ENCODE measurements around the gene GLIS1.
A peak's percentile ranks its signal among the peaks of the same experiment; 100 is the strongest.

Gene GLIS1

GRCh38 chr1:53588053-53588779, 150.7 kb downstream of the GLIS1 start:
- Mint-ChIP-seq H3K4me1 (peaks cover 52% of the 10 kb centered on the region), H3K27me3 (no peaks in the 10 kb centered on the region), H3K36me3 (ENCODE audit: insufficient read depth) (peaks cover 2% of the 10 kb centered on the region), H3K9me3 (no peaks in the 10 kb centered on the region), H3K27ac (ENCODE audit: low read depth) (no peak overlapping the region), H3K4me3 (no peak overlapping the region)
- DNase-seq (ENCODE audit: low spot score in 2 of 2) = peak in 1 of 2 donors; percentile 3
- ATAC-seq (replicated peaks; ENCODE audit: extremely low read depth, poor library complexity, severe bottlenecking) = no peak

DNA sequence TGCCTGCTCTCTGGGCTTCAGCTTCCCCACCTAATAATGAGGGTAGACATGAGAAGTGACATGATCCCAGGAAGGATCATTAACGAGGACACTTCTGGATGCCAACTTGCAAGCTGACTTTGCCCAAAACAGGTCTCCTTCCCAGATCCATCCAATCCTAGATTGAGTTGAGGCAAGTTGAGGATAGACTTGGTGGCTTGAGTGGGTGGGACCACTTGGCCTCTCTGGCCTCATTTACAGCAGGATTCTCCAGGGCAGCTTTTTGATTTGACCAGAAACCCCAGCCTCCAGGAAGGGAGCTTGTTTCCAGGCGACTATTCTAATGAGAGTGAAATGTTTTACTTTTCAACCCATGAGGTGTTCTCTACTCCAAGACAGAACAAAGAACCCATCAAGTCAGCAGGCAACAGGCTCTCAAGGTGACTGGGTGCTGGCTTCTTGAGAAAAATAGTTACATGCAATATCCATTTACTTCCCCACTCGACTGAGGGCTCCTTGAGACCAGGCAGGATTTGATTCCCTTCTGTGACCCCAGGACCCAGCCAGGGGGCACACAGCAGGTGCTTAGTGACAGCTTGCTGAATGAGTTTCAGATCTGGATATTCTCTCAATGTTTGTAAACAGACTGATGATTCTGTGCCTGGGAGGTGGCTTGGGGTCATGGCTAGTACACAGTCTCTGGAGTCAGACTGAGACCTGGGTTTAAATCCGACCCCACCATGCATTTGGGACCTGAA, 151.5 kb downstream of the GLIS1 start:
- H3K9me3 Mint-ChIP-seq = no peaks in the 10 kb centered on the region
- ATAC-seq (replicated peaks; ENCODE audit: extremely low read depth, poor library complexity, severe bottlenecking) (no peak), DNase-seq (ENCODE audit: low spot score in 2 of 2) (no peak)
- H3K4me1 Mint-ChIP-seq = peaks cover 54% of the 10 kb centered on the region
- H3K27me3 Mint-ChIP-seq = no peaks in the 10 kb centered on the region
- H3K36me3 Mint-ChIP-seq (ENCODE audit: insufficient read depth) = peaks cover 2% of the 10 kb centered on the region
- H3K4me3 Mint-ChIP-seq = no peak overlapping the region
- H3K27ac Mint-ChIP-seq (ENCODE audit: low read depth) = no peak overlapping the region

DNA sequence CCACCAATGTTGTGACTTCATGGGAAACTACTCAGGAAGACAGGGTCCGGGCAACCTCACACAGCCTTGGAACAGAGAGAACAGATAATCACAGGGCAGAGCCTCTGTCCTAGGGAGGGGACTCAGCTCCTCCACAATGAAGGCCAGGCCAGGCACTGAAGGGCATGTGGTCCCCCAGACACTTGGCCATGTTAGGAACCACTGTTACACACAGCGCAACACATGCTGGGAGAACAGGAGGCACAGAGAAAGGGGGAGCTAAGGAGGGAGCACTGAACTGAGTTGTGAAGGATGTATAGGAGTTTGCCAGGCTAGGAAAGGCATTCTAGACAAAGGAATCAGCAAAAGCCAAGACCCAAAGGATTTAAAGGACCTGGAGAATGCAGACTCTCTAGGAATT, 152.2 kb downstream of the GLIS1 start:
- no peak overlapping the region for H3K4me3 Mint-ChIP-seq
- H3K27ac Mint-ChIP-seq (ENCODE audit: low read depth) = peak overlapping the region; percentile 72
- H3K4me1 Mint-ChIP-seq = peaks cover 57% of the 10 kb centered on the region

GRCh38 chr1:53585565-53585964, 153.4 kb downstream of the GLIS1 start:
- Mint-ChIP-seq H3K27ac (ENCODE audit: low read depth) (peak overlapping the region; percentile 94), H3K4me1 (peaks cover 68% of the 10 kb centered on the region), H3K4me3 (peak overlapping the region; percentile 61), H3K9me3 (no peaks in the 10 kb centered on the region), H3K27me3 (no peaks in the 10 kb centered on the region), H3K36me3 (ENCODE audit: insufficient read depth) (peaks cover 2% of the 10 kb centered on the region)
- DNase-seq (ENCODE audit: low spot score in 2 of 2) (no peak), ATAC-seq (replicated peaks; ENCODE audit: extremely low read depth, poor library complexity, severe bottlenecking) (no peak)

More for the DNA sequence above, 152.2 kb downstream of the GLIS1 start:
- Mint-ChIP-seq H3K9me3 (no peaks in the 10 kb centered on the region), H3K27me3 (no peaks in the 10 kb centered on the region), H3K36me3 (ENCODE audit: insufficient read depth) (peaks cover 2% of the 10 kb centered on the region)
- DNase-seq (ENCODE audit: low spot score in 2 of 2) = no peak
- no peak for ATAC-seq (replicated peaks; ENCODE audit: extremely low read depth, poor library complexity, severe bottlenecking)

DNA sequence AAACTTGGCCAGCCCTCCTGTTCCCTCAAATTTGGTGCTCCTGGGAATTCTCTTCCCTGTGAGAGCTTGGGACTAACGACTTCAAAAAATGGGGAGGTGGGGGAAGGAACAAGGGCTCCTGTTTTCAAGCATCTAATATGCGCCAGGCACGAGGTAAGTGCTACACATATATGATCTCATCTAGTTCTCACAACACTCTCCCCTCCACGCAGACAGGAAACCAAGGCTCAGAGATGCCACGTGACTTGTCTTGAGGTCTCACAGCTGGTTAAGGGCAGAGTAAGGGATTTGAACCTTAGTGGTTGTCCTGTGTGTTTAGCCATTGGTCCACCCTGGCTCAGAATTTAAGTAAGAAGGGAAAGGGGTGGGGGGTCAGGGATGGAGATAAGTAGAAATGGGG, 153.8 kb downstream of the GLIS1 start:
- DNase-seq (ENCODE audit: low spot score in 2 of 2) = peak in 1 of 2 donors; percentile 72
- peak; percentile 86 for ATAC-seq (replicated peaks; ENCODE audit: extremely low read depth, poor library complexity, severe bottlenecking)
- Mint-ChIP-seq H3K27me3 (no peaks in the 10 kb centered on the region), H3K36me3 (ENCODE audit: insufficient read depth) (peaks cover 2% of the 10 kb centered on the region), H3K9me3 (no peaks in the 10 kb centered on the region), H3K4me3 (peak overlapping the region; percentile 61), H3K4me1 (peaks cover 66% of the 10 kb centered on the region), H3K27ac (ENCODE audit: low read depth) (peak overlapping the region; percentile 94)

DNA sequence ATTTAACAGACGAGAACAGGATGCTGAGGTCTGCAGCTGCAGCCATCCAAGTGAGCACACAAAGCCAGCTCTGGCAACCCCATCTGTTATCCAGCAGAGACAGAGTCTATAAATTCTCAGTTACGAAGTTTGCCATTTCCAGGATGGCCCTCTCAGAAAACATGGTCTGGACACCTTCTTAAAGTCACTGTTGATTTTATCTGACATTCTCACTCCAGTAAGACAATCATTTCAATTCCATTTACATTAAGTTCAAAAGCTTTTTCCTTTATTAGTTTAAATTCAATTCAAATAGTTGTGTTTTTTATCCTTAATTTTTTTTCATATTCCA, 154.2 kb downstream of the GLIS1 start:
- H3K4me3 Mint-ChIP-seq = peak overlapping the region; percentile 61
- H3K36me3 Mint-ChIP-seq (ENCODE audit: insufficient read depth) = peaks cover 2% of the 10 kb centered on the region
- H3K9me3 Mint-ChIP-seq = no peaks in the 10 kb centered on the region
- no peak for DNase-seq (ENCODE audit: low spot score in 2 of 2)
- ATAC-seq (replicated peaks; ENCODE audit: extremely low read depth, poor library complexity, severe bottlenecking) = no peak
- no peaks in the 10 kb centered on the region for H3K27me3 Mint-ChIP-seq
- peak overlapping the region; percentile 94 for H3K27ac Mint-ChIP-seq (ENCODE audit: low read depth)
- H3K4me1 Mint-ChIP-seq = peaks cover 63% of the 10 kb centered on the region

- H3K4me3 Mint-ChIP-seq = peak overlapping the region; percentile 61
- peak overlapping the region; percentile 94 for H3K27ac Mint-ChIP-seq (ENCODE audit: low read depth)
- ATAC-seq (replicated peaks; ENCODE audit: extremely low read depth, poor library complexity, severe bottlenecking) = no peak
- H3K27me3 Mint-ChIP-seq = no peaks in the 10 kb centered on the region
- H3K4me1 Mint-ChIP-seq = peaks cover 62% of the 10 kb centered on the region
- DNase-seq (ENCODE audit: low spot score in 2 of 2) = no peak
- H3K36me3 Mint-ChIP-seq (ENCODE audit: insufficient read depth) = peaks cover 2% of the 10 kb centered on the region
- H3K9me3 Mint-ChIP-seq = no peaks in the 10 kb centered on the region
Observed at GRCh38 chr1:53583868-53584776, 154.8 kb downstream of the GLIS1 start.

DNA sequence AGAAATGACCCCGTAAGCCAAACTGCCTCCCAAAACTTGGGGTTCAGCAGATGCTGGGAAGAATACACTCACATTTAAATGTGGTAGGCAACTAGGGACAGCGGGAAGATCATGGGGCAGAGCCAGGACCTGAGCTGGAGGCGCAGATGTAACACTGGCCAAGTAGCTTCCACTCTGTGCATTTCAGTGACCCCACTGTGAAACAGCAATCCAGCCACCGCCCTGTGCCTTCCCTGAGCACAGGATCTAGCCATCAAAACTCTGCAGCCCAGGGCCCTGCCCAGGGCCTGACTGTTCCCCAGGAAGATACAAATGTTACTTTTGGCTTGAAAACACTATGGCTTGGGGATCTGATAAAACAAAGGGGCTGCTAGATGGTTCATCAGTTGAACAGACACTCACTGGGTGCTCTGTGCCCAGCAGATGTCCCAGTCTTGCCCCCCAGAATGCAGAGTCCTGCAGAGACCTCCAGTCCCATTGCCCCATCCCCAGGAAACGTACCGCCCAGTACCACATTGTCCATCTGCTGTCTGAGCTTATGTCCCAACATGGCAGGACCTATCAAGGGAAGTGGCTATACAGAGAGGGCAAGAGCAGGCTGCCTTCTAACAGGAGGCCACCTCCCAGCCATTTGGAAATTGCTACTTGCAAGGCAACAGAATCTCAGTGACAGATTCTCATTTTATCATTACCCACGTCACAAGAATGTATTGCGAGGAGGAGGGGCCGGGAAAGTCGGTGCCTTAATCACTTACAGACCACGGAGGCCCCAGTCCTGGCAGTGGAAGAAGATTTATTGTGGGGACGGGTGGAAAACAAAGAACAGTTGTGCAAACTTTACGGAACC, 155.7 kb downstream of the GLIS1 start:
- Mint-ChIP-seq H3K9me3 (no peaks in the 10 kb centered on the region), H3K4me3 (peak overlapping the region; percentile 46), H3K27ac (ENCODE audit: low read depth) (peak overlapping the region; percentile 4), H3K27me3 (no peaks in the 10 kb centered on the region), H3K4me1 (peaks cover 62% of the 10 kb centered on the region), H3K36me3 (ENCODE audit: insufficient read depth) (peaks cover 2% of the 10 kb centered on the region)
- DNase-seq (ENCODE audit: low spot score in 2 of 2) (no peak), ATAC-seq (replicated peaks; ENCODE audit: extremely low read depth, poor library complexity, severe bottlenecking) (no peak)

DNA sequence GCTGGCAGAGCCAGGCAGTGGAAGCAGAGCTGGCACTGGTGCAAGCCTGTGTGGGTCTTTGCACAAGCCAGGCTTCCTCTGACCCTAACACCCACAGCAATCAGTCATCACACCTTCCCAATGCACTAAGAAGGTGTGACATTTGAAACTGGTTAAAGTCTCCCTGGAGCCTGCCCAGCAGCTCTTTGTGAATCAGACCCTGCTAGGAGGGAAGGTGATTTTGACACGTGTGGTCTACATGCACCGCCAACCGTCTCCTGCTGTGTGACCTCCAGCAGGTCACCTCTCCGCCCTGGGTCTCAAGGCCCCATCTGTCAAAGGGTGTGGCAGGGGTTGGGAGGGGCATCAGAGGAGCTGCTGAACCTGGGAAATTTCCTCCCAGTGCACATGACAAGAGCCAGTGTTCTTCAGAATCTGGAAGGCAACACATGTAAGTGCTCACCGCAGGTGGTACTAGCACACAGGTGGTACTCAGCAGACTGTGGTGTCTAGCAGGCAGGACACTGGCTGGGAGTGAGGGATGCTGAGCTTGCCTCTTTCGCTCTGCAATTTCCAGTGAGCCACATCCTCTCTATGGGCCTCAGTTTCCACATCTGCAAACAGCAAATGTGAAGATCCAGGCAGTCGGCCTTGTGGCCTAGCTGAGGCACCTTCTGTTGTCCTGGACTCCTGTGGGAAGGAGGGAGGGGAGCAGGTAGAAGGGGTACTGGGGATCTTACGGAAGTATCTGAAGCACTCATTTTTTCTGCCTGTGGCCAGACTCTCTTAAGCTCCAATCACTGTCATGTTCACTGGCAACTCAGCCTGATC, 156.5 kb downstream of the GLIS1 start:
- peaks cover 69% of the 10 kb centered on the region for H3K4me1 Mint-ChIP-seq
- peak overlapping the region; percentile 46 for H3K4me3 Mint-ChIP-seq
- no peaks in the 10 kb centered on the region for H3K27me3 Mint-ChIP-seq
- ATAC-seq (replicated peaks; ENCODE audit: extremely low read depth, poor library complexity, severe bottlenecking) (peak; percentile 70), DNase-seq (ENCODE audit: low spot score in 2 of 2) (peak in 1 of 2 donors; percentile 57)
- peaks cover 2% of the 10 kb centered on the region for H3K36me3 Mint-ChIP-seq (ENCODE audit: insufficient read depth)
- H3K9me3 Mint-ChIP-seq = no peaks in the 10 kb centered on the region
- peak overlapping the region; percentile 4 for H3K27ac Mint-ChIP-seq (ENCODE audit: low read depth)

- ATAC-seq (replicated peaks; ENCODE audit: extremely low read depth, poor library complexity, severe bottlenecking) (no peak), DNase-seq (ENCODE audit: low spot score in 2 of 2) (no peak)
- Mint-ChIP-seq H3K27ac (ENCODE audit: low read depth) (peak overlapping the region; percentile 4), H3K9me3 (no peaks in the 10 kb centered on the region), H3K27me3 (no peaks in the 10 kb centered on the region), H3K36me3 (ENCODE audit: insufficient read depth) (peaks cover 2% of the 10 kb centered on the region), H3K4me3 (no peak overlapping the region), H3K4me1 (peaks cover 73% of the 10 kb centered on the region)
Observed at GRCh38 chr1:53581476-53581875, 157.5 kb downstream of the GLIS1 start.

- H3K4me3 Mint-ChIP-seq = no peak overlapping the region
- no peaks in the 10 kb centered on the region for H3K27me3 Mint-ChIP-seq
- no peak for DNase-seq (ENCODE audit: low spot score in 2 of 2)
- no peak for ATAC-seq (replicated peaks; ENCODE audit: extremely low read depth, poor library complexity, severe bottlenecking)
- peak overlapping the region; percentile 4 for H3K27ac Mint-ChIP-seq (ENCODE audit: low read depth)
- H3K36me3 Mint-ChIP-seq (ENCODE audit: insufficient read depth) = peaks cover 2% of the 10 kb centered on the region
- peaks cover 73% of the 10 kb centered on the region for H3K4me1 Mint-ChIP-seq
- H3K9me3 Mint-ChIP-seq = no peaks in the 10 kb centered on the region
Observed at GRCh38 chr1:53580739-53581475, 158.1 kb downstream of the GLIS1 start.

All from central memory CD8-positive, alpha-beta T cell (primary cell).